ENCODE results near the gene LAMA2. TPM values are rescaled to one million over a fixed set of nuclear protein-coding genes. Genes with fewer than 3 reads are reported as not detected.

LAMA2 gene
- total RNA-seq, 2 donors from 2014 or later: 3.6 to 7.5 TPM

DNA sequence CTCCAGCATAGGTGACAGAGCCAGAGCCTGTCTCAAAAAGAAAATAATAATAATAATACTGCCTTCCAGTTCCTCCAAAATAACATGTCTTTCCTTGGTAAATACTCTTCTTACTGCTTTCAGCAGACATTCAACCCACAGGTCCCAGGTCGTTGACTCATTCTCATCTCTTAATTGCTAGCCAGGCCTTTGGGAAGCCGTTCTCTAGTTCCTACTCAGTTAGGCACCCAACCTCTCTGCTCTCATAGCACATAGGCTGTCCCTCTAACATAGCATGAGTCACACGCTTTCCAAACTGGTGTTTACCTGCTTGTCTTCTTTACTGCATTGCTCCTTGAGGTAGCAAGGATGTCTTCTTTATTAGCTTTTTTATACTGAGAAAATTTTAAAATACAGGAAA lies 98.8 kb downstream of the LAMA2 start:
- Histone ChIP-seq H3K4me3 (no peak overlapping the region), H3K36me3 (no peaks in the 10 kb centered on the region), H3K27ac (no peak overlapping the region), H3K9ac (ENCODE audit: low read depth in 2 of 2, low read length in 2 of 2) (no peak overlapping the region), H3K27me3 (no peaks in the 10 kb centered on the region), H3K9me3 (no peaks in the 10 kb centered on the region), H3K4me1 (no peaks in the 10 kb centered on the region)
- intact Hi-C loops (cut with DNase I): no loop called here
- no peak for DNase-seq
- TF ChIP-seq CTCF (IDR thresholded peaks at IDR 0.05): no peak

DNA sequence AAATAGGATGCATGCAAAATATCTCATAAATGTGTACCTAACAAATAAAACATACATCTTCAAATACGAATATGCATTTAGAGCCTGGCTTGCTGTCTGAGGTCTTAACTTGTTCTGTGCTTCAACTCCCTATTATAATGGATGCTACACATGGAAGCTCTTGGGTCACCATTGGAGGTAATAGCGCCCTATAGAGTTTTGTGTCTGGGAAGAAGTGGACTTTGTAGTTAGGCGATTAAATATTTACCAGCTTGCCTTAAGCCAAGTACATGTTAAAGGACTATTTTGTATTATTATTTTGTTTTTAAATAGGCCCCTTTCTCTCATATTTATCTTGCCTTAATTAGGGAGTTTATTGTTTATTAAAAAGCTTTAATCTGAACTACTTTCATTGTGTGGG lies 107.4 kb downstream of the LAMA2 start:
- Histone ChIP-seq H3K4me1 (no peaks in the 10 kb centered on the region), H3K27me3 (no peaks in the 10 kb centered on the region), H3K9me3 (no peaks in the 10 kb centered on the region), H3K36me3 (no peaks in the 10 kb centered on the region), H3K4me3 (no peak overlapping the region), H3K27ac (no peak overlapping the region), H3K9ac (ENCODE audit: low read depth in 2 of 2, low read length in 2 of 2) (no peak overlapping the region)
- TF ChIP-seq CTCF (IDR thresholded peaks at IDR 0.05): no peak
- intact Hi-C loops (cut with DNase I): no loop called here
- no peak for DNase-seq

DNA sequence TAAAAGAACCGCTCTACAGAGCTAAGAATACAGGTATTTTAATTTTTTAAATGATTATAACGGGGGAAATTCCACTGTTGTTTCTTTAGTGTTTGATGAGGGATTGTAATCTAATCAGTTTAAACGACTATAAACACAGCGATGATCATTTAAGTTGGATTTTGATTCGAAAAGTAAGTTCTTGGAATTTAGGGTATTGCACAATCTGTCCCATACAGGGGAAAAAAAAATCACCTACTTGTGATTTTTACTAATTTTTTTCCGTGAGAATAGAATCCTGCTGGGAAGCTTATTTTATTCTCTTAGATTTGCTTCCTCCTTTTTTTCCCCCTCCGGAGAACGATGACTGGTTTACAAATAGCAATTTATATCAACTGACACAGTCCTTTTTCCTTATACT lies 108.0 kb downstream of the LAMA2 start:
- DNase-seq: no peak
- H3K27ac ChIP-seq: no peak overlapping the region
- no peaks in the 10 kb centered on the region for H3K9me3 ChIP-seq
- no peaks in the 10 kb centered on the region for H3K36me3 ChIP-seq
- H3K9ac ChIP-seq (ENCODE audit: low read depth in 2 of 2, low read length in 2 of 2): no peak overlapping the region
- TF ChIP-seq CTCF (IDR thresholded peaks at IDR 0.05): no peak
- no peaks in the 10 kb centered on the region for H3K4me1 ChIP-seq
- intact Hi-C loops (cut with DNase I): no loop called here
- no peaks in the 10 kb centered on the region for H3K27me3 ChIP-seq
- no peak overlapping the region for H3K4me3 ChIP-seq

DNA sequence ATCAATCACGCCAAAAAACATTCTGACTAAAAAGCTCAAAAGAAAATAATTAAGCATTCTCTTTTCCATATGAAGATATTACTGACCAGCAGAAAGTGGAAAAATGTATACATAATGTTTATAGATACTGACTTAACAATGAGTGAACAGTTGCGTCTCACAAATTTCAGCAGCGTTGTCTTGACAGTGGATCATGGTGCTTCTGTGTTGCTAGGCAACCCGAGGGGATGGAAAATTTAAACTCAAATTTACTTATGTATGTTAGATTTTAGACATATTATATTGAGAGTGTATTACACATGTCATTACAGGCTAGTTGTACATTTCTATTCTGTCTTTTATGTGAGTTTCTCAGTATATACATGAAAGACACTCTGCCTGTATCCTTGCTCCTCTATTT lies 110.2 kb downstream of the LAMA2 start:
- intact Hi-C loops (cut with DNase I): no loop called here

DNA sequence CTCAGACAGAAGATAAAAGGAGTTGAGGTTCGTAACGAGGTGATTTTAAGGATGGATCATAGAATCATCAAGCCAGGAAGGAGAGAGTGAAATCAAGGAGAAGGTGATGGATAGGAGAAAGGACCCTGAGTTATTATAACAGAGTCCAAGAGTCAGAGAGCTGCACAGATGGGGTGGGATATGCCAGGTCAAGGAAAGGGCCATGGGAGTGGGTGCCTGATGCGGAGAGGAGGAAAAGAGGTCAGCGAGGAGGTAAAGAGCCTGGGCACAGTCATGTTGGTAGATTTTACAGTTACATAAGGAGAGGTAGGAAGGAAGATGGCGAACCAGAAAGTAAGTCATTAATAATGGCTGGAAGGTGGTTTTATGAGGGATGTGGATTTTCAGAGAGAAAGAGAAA lies 114.9 kb downstream of the LAMA2 start:
- Histone ChIP-seq H3K27ac (no peak overlapping the region), H3K9ac (ENCODE audit: low read depth in 2 of 2, low read length in 2 of 2) (no peak overlapping the region), H3K36me3 (no peaks in the 10 kb centered on the region), H3K9me3 (no peaks in the 10 kb centered on the region), H3K4me1 (no peaks in the 10 kb centered on the region), H3K27me3 (no peaks in the 10 kb centered on the region), H3K4me3 (no peak overlapping the region)
- intact Hi-C loops (cut with DNase I): no loop called here
- TF ChIP-seq CTCF (IDR thresholded peaks at IDR 0.05): no peak
- no peak for DNase-seq

More for the DNA sequence above, 110.2 kb downstream of the LAMA2 start:
- no peak for DNase-seq
- H3K9me3 ChIP-seq: no peaks in the 10 kb centered on the region
- no peaks in the 10 kb centered on the region for H3K27me3 ChIP-seq
- no peaks in the 10 kb centered on the region for H3K36me3 ChIP-seq
- H3K4me3 ChIP-seq: no peak overlapping the region
- no peak overlapping the region for H3K27ac ChIP-seq
- no peaks in the 10 kb centered on the region for H3K4me1 ChIP-seq
- no peak overlapping the region for H3K9ac ChIP-seq (ENCODE audit: low read depth in 2 of 2, low read length in 2 of 2)
- no peak for TF ChIP-seq CTCF (IDR thresholded peaks at IDR 0.05)

All from colonic mucosa (tissue), 4 donors.